ENCODE measurements around the gene CA12. TPM values are rescaled to one million over a fixed set of nuclear protein-coding genes. Genes with fewer than 3 reads are reported as not detected.
A peak's percentile ranks its signal among the peaks of the same experiment; 100 is the strongest.
"Not testable (repeated sequence)": the region's sequence is repeated elsewhere in the genome, so short reads cannot be mapped to it uniquely, and the experiment has no call there.

Gene CA12
- total RNA-seq, 1 donor from 2014 or later = 0.27 TPM

- intact Hi-C loops (cut with DNase I) = no loop called here
- ATAC-seq (ENCODE audit: poor library complexity) (no peak), DNase-seq (no peak)
Observed at GRCh38 chr15:63347074-63347857, 34.4 kb downstream of the CA12 start.

- no peak for DNase-seq
- ATAC-seq (ENCODE audit: poor library complexity) = no peak
- intact Hi-C loops (cut with DNase I) = no loop called here
Observed at GRCh38 chr15:63345391-63345752, 36.3 kb downstream of the CA12 start.

GRCh38 chr15:63344731-63345390, 36.8 kb downstream of the CA12 start:
- no peak for DNase-seq

GRCh38 chr15:63342996-63343562, 38.6 kb downstream of the CA12 start:
- intact Hi-C loops (cut with DNase I); DNase-seq; ATAC-seq (ENCODE audit: poor library complexity): not testable (repeated sequence)

More at GRCh38 chr15:63344731-63345390, 36.8 kb downstream of the CA12 start:
- no peak for ATAC-seq (ENCODE audit: poor library complexity)
- intact Hi-C loops (cut with DNase I) = no loop called here

- DNase-seq = no peak
- ATAC-seq (ENCODE audit: poor library complexity) = no peak
- intact Hi-C loops (cut with DNase I) = no loop called here
Observed at GRCh38 chr15:63341898-63342297, 39.7 kb downstream of the CA12 start.

GRCh38 chr15:63340878-63341277, 40.8 kb downstream of the CA12 start:
- ATAC-seq (ENCODE audit: poor library complexity) (no peak), DNase-seq (no peak)
- intact Hi-C loops (cut with DNase I) = no loop called here

- intact Hi-C loops (cut with DNase I) = no loop called here
- no peak for ATAC-seq (ENCODE audit: poor library complexity)
- no peak for DNase-seq
Observed at GRCh38 chr15:63340353-63340752, 41.3 kb downstream of the CA12 start.

- DNase-seq = no peak
- ATAC-seq (ENCODE audit: poor library complexity) = no peak
- intact Hi-C loops (cut with DNase I) = no loop called here
Observed at GRCh38 chr15:63339836-63340235, 41.8 kb downstream of the CA12 start.

- no peak for DNase-seq
Observed at GRCh38 chr15:63339006-63339766, 42.5 kb downstream of the CA12 start.

GRCh38 chr15:63338170-63338569, 43.5 kb downstream of the CA12 start:
- ATAC-seq (ENCODE audit: poor library complexity) (no peak), DNase-seq (no peak)
- intact Hi-C loops (cut with DNase I) = no loop called here

More at GRCh38 chr15:63339006-63339766, 42.5 kb downstream of the CA12 start:
- intact Hi-C loops (cut with DNase I) = no loop called here
- ATAC-seq (ENCODE audit: poor library complexity) = no peak

GRCh38 chr15:63337046-63337445, 44.6 kb downstream of the CA12 start:
- DNase-seq (no peak), ATAC-seq (ENCODE audit: poor library complexity) (no peak)
- intact Hi-C loops (cut with DNase I) = no loop called here

GRCh38 chr15:63335543-63336240, 46.0 kb downstream of the CA12 start:
- intact Hi-C loops (cut with DNase I) = no loop called here
- ATAC-seq (ENCODE audit: poor library complexity) (no peak), DNase-seq (no peak)

GRCh38 chr15:63334821-63335220, 46.8 kb downstream of the CA12 start:
- no peak for DNase-seq
- intact Hi-C loops (cut with DNase I) = no loop called here
- ATAC-seq (ENCODE audit: poor library complexity) = no peak

GRCh38 chr15:63332367-63333124, 49.1 kb downstream of the CA12 start:
- no peak for ATAC-seq (ENCODE audit: poor library complexity)
- DNase-seq = no peak
- intact Hi-C loops (cut with DNase I) = no loop called here

GRCh38 chr15:63331456-63331855, 50.2 kb downstream of the CA12 start:
- ATAC-seq (ENCODE audit: poor library complexity) = no peak
- no peak for DNase-seq
- intact Hi-C loops (cut with DNase I) = no loop called here

- ATAC-seq (ENCODE audit: poor library complexity) (peak; percentile 39), DNase-seq (no peak)
- intact Hi-C loops (cut with DNase I) = no loop called here
Observed at GRCh38 chr15:63330926-63331325, 50.7 kb downstream of the CA12 start.

GRCh38 chr15:63329567-63330350, 51.9 kb downstream of the CA12 start:
- ATAC-seq (ENCODE audit: poor library complexity) (no peak), DNase-seq (no peak)
- intact Hi-C loops (cut with DNase I) = no loop called here
